ENCODE measurements around the gene LIPK. TPM values are rescaled to one million over a fixed set of nuclear protein-coding genes. Genes with fewer than 3 reads are reported as not detected.
"Not testable (repeated sequence)": the region's sequence is repeated elsewhere in the genome, so short reads cannot be mapped to it uniquely, and the experiment has no call there.

LIPK gene
- polyA plus RNA-seq, 1 experiment = not detected

GRCh38 chr10:88733215-88733614, 27.2 kb downstream of the LIPK start:
- peaks cover 4% of the 10 kb centered on the region for H3K27me3 ChIP-seq (ENCODE audit: control insufficient read depth, insufficient read depth, low read length)
- CTCF ChIA-PET = interaction anchor here (0.9 kb wide), 1 partner anchor 46 kb away, joined by 3 read pairs; no protein-coding TSS in a partner anchor
- H3K9me3 ChIP-seq (ENCODE audit: control insufficient read depth, insufficient read depth, low read length) = peaks cover 3% of the 10 kb centered on the region; the same call in 1 of the 2 replicates
- no peak overlapping the region for H3K4me3 ChIP-seq (ENCODE audit: low read depth, low read length)
- DNase-seq (ENCODE audit: low read depth, low spot score) = no peak
- no peak for TF ChIP-seq CTCF (IDR thresholded peaks at IDR 0.05; ENCODE audit: low read depth, low read length)
- no peak overlapping the region for H3K27ac ChIP-seq (ENCODE audit: low read depth, low read length)
- POLR2A ChIA-PET = no interaction called here

GRCh38 chr10:88735661-88736060, 29.6 kb downstream of the LIPK start:
- Histone ChIP-seq H3K4me3 (ENCODE audit: low read depth, low read length) (no peak overlapping the region), H3K9me3 (ENCODE audit: control insufficient read depth, insufficient read depth, low read length) (no peaks in the 10 kb centered on the region), H3K27me3 (ENCODE audit: control insufficient read depth, insufficient read depth, low read length) (no peaks in the 10 kb centered on the region), H3K27ac (ENCODE audit: low read depth, low read length) (no peak overlapping the region)
- no peak for TF ChIP-seq CTCF (IDR thresholded peaks at IDR 0.05; ENCODE audit: low read depth, low read length)
- POLR2A ChIA-PET = no interaction called here
- CTCF ChIA-PET = no interaction called here
- no peak for DNase-seq (ENCODE audit: low read depth, low spot score)

- DNase-seq (ENCODE audit: low read depth, low spot score); H3K27ac ChIP-seq (ENCODE audit: low read depth, low read length); H3K4me3 ChIP-seq (ENCODE audit: low read depth, low read length); H3K9me3 ChIP-seq (ENCODE audit: control insufficient read depth, insufficient read depth, low read length); POLR2A ChIA-PET: not testable (repeated sequence)
- peaks cover 11% of the 10 kb centered on the region for H3K27me3 ChIP-seq (ENCODE audit: control insufficient read depth, insufficient read depth, low read length)
- CTCF ChIA-PET = interaction anchor here (1.0 kb wide), 1 partner anchor 159 kb away, joined by 3 read pairs; the partner anchor contains the start of gene RNLS
Measured at GRCh38 chr10:88741921-88742320, 35.9 kb downstream of the LIPK start.

- DNase-seq (ENCODE audit: low read depth, low spot score) = no peak
- H3K27ac ChIP-seq (ENCODE audit: low read depth, low read length) = no peak overlapping the region
- POLR2A ChIA-PET = no interaction called here
Measured at GRCh38 chr10:88742448-88742847, 36.4 kb downstream of the LIPK start.

GRCh38 chr10:88744002-88744401, 38.0 kb downstream of the LIPK start:
- TF ChIP-seq CTCF (IDR thresholded peaks at IDR 0.05; ENCODE audit: low read depth, low read length) = no peak
- Histone ChIP-seq H3K9me3 (ENCODE audit: control insufficient read depth, insufficient read depth, low read length) (no peaks in the 10 kb centered on the region), H3K4me3 (ENCODE audit: low read depth, low read length) (no peak overlapping the region), H3K27me3 (ENCODE audit: control insufficient read depth, insufficient read depth, low read length) (peaks cover 11% of the 10 kb centered on the region), H3K27ac (ENCODE audit: low read depth, low read length) (no peak overlapping the region)
- no peak for DNase-seq (ENCODE audit: low read depth, low spot score)
- CTCF ChIA-PET = no interaction called here
- POLR2A ChIA-PET = no interaction called here

More at GRCh38 chr10:88742448-88742847, 36.4 kb downstream of the LIPK start:
- CTCF ChIA-PET = interaction anchor here (1.0 kb wide), 1 partner anchor 160 kb away, joined by 3 read pairs; the partner anchor contains the start of gene RNLS
- no peak overlapping the region for H3K4me3 ChIP-seq (ENCODE audit: low read depth, low read length)
- TF ChIP-seq CTCF (IDR thresholded peaks at IDR 0.05; ENCODE audit: low read depth, low read length) = no peak
- H3K27me3 ChIP-seq (ENCODE audit: control insufficient read depth, insufficient read depth, low read length) = peaks cover 11% of the 10 kb centered on the region
- no peaks in the 10 kb centered on the region for H3K9me3 ChIP-seq (ENCODE audit: control insufficient read depth, insufficient read depth, low read length)

All from AG04450 (cell line).